GM19025 (cell line): ENCODE measurements around the gene RNF123.

ENCODE experiments used
- ATAC-seq: cut with Tn5 transposase; IDR thresholded peaks from one replicate; pipeline ENCODE4 v1.9.1; 2021; ENCODE audit warnings: mild to moderate bottlenecking, low read depth, moderate library complexity; ENCODE audit not compliant: unreplicated experiment

The RNF123 gene

DNA sequence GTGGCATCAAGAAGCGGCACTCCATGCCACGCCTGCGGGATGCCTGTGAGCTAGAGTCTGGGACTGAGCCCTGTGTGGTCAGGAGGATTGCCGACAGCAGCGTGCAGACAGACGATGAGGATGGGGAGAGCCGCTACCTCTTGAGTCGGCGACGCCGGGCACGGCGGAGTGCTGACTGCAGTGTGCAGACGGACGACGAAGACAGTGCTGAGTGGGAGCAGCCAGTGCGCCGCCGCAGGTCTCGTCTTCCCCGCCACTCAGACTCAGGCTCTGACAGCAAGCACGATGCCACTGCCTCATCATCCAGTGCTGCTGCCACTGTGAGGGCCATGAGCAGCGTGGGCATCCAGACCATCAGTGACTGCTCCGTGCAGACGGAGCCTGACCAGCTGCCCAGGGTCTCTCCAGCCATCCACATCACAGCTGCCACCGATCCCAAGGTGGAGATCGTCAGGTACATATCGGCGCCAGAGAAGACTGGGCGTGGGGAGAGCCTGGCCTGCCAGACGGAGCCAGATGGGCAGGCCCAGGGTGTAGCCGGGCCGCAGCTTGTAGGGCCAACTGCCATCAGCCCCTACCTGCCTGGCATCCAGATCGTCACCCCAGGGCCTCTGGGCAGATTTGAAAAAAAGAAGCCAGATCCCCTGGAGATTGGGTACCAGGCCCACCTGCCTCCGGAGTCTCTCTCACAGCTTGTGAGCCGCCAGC is 32.0 kb upstream of the RNF123 start:
- ATAC-seq, result no peak

DNA sequence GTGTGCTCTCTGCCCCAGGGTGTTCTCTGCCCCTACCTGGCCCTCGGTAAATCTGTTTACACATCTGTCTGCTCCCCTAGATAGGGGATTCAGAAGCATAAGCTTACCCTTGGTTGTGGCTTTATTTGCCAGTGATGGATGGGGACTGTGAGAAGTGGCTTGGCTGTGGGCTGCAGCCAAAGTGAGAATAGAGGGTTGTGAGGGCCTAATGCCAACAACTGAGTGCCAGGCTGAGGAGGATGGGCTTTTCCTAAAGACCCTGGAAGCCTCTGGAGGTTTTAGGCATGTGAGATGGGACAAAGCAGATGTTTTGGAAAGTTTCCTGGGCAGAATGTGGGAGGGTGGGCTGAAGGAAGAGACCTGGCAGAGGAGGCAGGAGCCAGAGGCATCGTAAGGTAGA is 30.6 kb upstream of the RNF123 start:
- no peak for ATAC-seq

GRCh38 chr3:49659756-49660155 is 29.6 kb upstream of the RNF123 start:
- ATAC-seq, result no peak

DNA sequence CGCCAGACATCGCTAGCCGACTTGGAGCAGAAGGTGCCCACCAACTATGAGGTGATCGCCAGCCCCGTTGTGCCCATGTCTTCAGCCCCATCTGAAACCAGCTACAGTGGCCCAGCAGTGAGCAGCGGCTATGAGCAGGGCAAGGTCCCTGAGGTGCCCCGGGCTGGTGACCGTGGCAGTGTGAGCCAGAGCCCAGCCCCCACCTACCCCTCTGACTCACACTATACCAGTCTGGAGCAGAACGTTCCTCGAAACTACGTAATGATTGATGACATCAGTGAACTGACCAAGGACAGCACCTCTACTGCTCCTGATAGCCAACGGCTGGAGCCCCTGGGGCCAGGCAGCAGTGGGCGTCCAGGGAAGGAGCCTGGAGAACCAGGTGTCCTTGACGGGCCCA is 28.1 kb upstream of the RNF123 start:
- ATAC-seq, result no peak

GRCh38 chr3:49662021-49662420 is 27.3 kb upstream of the RNF123 start:
- ATAC-seq, result no peak

DNA sequence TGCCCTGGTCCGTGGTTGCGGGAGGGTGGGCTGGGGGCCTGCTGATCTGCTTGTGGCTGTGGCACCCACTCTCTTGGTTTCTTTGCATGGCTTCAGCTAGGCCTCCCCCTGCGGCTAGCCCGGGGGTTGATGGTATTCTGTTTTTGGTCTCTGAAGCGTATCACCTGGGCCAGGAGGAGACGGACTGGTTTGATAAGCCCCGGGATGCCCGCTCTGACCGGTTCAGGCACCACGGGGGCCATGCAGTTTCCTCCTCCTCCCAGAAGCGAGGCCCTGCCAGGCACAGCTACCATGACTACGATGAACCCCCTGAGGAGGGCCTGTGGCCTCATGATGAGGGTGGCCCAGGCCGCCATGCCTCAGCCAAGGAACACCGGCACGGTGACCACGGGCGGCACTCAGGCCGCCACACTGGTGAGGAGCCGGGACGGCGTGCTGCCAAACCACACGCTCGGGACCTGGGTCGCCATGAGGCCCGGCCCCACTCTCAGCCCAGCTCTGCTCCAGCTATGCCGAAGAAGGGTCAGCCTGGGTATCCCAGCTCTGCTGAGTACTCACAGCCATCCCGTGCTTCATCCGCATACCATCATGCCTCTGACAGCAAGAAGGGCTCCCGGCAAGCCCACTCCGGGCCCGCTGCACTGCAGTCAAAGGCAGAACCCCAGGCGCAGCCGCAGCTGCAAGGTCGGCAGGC is 26.5 kb upstream of the RNF123 start:
- no peak for ATAC-seq

GRCh38 chr3:49663831-49664230 is 25.5 kb upstream of the RNF123 start:
- ATAC-seq, result no peak

GRCh38 chr3:49664300-49664699 is 25.1 kb upstream of the RNF123 start:
- no peak for ATAC-seq

DNA sequence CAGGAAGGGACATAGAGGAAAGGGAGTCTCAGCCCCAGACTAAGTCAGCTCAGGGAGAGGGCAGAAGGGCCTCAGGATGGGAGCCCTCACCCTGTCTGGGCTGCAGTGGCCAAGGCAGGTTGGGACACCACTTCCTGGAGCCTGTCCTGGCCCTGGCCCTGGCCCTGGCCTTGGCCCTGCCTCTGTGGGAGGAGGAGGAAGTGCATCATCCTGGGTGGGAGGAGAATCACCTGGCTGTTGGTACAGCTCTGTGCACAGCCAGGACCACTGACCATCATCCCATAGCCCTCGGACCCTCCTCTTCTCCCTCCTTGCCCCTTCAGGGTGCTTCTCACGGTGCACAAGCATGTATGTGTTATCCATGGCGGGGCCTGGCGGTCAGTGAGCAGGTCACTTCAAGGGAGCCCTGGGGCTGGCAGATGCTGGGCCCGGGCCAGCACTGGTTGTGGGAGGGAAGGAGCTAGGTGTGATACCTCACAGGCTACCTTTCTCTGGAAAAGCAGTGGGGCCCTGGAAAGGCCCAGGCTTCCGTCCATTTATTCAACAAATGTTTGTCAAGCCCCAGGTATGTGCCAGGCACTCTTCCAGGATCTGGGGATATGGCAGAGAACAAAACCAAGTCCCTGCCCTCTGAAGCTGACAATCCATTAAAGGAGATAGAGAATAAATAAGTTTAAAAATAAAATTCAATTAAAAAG is 23.4 kb upstream of the RNF123 start:
- no peak for ATAC-seq

DNA sequence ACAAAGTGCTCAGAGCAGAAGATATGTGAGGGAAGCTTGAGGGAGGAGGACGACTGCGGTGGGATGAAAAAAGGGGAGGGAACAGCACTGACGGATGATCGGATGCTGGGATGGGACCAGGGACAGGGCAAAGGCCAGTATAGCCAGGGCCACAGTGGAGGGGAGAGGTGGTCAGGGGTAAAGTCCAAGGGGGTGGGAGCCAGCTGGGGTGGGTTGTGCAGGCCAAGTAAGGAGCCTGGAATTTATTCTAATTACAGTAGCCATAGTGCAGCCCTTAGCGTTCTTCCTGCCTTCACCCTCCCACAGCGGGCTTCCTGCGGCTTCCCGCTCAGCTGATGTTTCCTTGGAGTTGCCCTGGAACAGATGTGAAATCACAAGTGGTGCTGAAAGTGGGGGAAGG is 22.8 kb upstream of the RNF123 start:
- ATAC-seq, result no peak

- no peak for ATAC-seq
Measured at GRCh38 chr3:49667701-49668413, 21.5 kb upstream of the RNF123 start.

DNA sequence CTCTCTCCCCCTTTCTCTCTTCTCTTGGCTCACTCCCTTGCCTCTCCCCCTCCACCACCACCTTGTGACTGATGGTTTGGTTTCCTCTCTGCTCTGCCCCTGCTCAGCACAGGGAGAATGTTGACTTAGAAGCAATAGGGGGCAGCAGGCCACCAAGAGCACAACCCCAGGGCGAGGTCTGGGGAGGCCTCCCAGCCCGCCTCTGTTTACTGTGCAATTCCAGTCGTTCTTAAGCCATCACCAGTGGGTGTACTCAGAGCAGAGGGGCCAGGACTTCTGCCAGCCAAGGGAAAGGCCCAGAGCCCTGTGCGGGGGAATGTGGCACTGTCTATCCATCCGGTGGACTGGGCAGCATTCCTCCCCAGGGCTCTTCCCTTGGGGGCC is 21.0 kb upstream of the RNF123 start:
- ATAC-seq, result no peak

DNA sequence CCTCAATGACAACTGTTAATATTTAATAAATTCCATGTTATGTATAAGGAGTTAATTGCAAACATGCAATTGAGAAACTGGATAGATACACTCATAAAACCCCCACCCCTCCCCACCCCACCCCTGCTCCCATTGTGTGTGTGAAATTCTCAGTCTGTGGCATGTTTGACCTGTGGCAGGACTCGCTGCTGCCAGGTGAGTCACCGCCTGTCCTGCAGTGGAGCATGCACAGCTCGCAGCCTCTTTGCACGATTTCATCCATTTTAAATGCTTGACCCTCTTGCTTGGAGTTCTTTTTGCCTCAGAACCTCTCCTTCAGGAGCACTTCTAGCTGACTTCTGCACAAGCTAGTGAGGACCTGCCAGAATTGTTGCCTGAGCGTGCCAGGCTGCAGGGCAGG is 20.5 kb upstream of the RNF123 start:
- no peak for ATAC-seq

DNA sequence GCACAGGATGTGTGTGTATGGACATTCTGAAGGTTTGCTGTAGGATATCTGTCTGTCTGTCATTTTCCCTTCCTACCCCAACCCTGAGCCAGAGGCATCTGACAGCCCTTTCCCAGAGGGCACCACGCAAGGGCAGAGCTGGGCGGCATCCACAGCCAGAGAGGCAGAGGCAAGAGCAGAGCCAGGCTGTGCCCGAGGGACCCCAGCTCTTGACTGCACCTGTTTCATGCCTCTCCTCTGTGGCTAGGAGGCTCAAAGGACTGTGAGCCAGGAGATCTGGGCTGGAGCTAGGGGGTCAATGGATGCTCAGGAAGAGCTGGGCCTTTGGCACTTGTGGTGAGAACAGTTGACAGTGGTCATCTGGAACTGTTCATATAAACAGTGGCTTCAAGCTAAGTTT is 20.0 kb upstream of the RNF123 start:
- no peak for ATAC-seq

- no peak for ATAC-seq
Measured at GRCh38 chr3:49670940-49671290, 18.4 kb upstream of the RNF123 start.

DNA sequence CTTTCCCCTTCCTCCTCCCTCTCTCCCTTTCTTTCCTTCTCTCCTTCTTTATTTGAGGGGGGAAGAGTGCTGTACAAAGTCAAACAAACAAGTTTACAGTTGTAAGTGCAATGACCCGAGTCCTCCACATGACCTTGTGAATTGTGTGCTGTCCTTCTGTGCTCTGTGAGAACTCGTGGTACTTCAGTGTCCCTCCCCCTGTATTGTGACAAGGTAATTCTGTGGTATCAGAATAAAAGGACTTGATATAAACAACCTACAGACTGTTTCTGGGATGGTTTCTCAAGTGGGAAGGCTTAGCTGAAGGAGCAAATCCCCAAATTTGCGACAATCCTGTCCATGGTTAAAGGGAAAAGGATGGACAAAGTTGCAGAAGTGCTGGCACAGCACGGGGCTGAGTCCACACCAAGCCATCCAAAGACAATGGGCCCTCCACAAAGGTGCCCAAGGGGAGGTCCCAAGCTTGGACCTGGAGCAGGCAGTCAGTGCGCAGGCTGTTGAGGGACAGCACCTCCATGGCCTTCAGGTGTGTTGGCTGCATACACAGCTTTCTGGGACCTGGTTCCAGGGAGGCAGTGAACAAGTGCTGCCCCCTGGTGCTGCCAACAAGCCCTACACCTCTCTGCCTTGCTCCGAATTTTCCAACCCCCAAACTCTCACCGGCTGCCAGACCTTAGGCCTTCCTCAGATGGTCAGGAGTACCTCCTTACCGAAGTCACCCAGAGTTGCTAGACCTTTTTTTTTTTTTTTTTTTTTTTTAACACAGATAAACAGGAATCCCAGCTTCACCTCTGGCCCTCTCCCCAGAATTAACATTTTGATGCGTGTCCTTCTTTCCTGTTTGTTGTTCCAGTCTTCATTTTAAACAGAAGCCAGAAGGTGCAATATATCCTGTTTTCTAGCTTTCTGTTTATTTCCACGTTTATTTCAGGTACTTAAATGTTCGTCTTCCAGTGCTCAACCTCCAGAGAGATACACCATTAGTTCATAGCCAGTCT is 17.8 kb upstream of the RNF123 start:
- no peak for ATAC-seq

DNA sequence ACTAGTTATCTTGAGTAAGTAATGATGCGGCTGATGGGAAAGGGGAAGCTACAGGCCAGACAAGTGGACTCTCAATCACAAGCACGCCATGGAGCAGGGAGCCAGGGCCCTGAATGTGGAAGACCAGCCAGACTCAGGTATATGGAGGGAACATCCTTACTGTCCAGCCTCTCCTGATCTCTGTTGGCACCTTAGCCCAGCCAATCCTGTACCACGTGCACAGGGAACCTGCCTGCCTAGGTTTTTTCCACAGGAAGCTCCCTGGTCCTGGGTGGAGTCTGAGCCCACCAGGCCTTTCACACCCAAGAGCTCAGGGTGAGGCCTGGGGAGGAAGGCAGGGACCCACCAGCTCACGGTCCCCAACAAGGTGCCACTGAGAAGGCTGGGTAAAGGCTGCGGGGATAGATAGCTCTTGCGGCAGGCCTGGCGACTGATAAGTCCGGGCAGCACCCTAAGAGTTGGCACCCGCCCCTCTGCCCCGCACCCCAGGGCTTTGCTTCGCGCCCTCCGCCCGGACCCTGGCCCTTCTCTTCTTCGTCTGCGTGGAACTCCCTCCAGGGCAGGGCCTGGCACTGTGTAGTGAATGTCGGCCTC is 16.1 kb upstream of the RNF123 start:
- ATAC-seq, result no peak

GRCh38 chr3:49673715-49674496 is 15.5 kb upstream of the RNF123 start, which contains the start of gene APEH:
TSS of gene APEH (plus strand) at chr3:49674351. CDS start at chr3:49674402, 51 bp downstream.
- ATAC-seq, result peak; percentile 70

- ATAC-seq, result peak; percentile 21
Measured at GRCh38 chr3:49674497-49674983, 14.8 kb upstream of the RNF123 start.
